HepG2 (cell line): ENCODE data around the gene WNK1. TPM values are rescaled to one million over a fixed set of nuclear protein-coding genes. Genes with fewer than 3 reads are reported as not detected.

Experiments used
- HMG20A ChIP-seq: IDR thresholded peaks from 2 replicates; pipeline ENCODE4 v1.6.1; 2016; ENCODE audit warnings: borderline replicate concordance
- MATR3 ChIP-seq: sonication (generic); formaldehyde crosslinking; IDR thresholded peaks from 2 replicates; pipeline ENCODE4 v1.4.0; 2020; ENCODE audit warnings: missing genetic modification reagents
- SSRP1 ChIP-seq: IDR thresholded peaks from 2 replicates; pipeline ENCODE4 v1.6.1; 2016; ENCODE audit warnings: control low read depth
- TSC22D2 ChIP-seq: sonication (generic); formaldehyde crosslinking; IDR thresholded peaks from 2 replicates; pipeline ENCODE4 v1.5.1; 2020; ENCODE audit warnings: missing genetic modification reagents, mild to moderate bottlenecking, borderline replicate concordance
- U2AF2 ChIP-seq: fragments of 200-400 bp; formaldehyde crosslinking; IDR thresholded peaks from 2 replicates; pipeline ENCODE4 v1.6.1; 2017; ENCODE audit warnings: low read depth, mild to moderate bottlenecking, low read length
- YEATS4 ChIP-seq: sonication (generic); formaldehyde crosslinking; IDR thresholded peaks from 2 replicates; pipeline ENCODE4 v1.4.0; 2020; ENCODE audit warnings: missing genetic modification reagents, borderline replicate concordance
- ZBTB1 ChIP-seq: sonication (generic); formaldehyde crosslinking; IDR thresholded peaks from 2 replicates; pipeline ENCODE4 v1.4.0; 2020; ENCODE audit warnings: missing genetic modification reagents, borderline replicate concordance
- ZFAT ChIP-seq: sonication (generic); formaldehyde crosslinking; conservative IDR thresholded peaks from 2 replicates; pipeline ENCODE4 v1.8.1; 2023; ENCODE audit warnings: missing genetic modification reagents, inconsistent platforms
- ZMYM2 ChIP-seq: sonication (generic); formaldehyde crosslinking; IDR thresholded peaks from 2 replicates; pipeline ENCODE4 v1.8.0; 2022; ENCODE audit warnings: mild to moderate bottlenecking, missing genetic modification reagents
- ZNF234 ChIP-seq: sonication (generic); formaldehyde crosslinking; conservative IDR thresholded peaks from 2 replicates; pipeline ENCODE4 v1.5.1; 2020; ENCODE audit warnings: mild to moderate bottlenecking, missing genetic modification reagents
- ZNF441 ChIP-seq: sonication (generic); formaldehyde crosslinking; IDR thresholded peaks from 2 replicates; pipeline ENCODE4 v1.7.0; 2021; ENCODE audit warnings: missing genetic modification reagents, borderline replicate concordance
- ZNF598 ChIP-seq: sonication (generic); formaldehyde crosslinking; IDR thresholded peaks from 2 replicates; pipeline ENCODE4 v1.5.1; 2020; ENCODE audit warnings: mild to moderate bottlenecking, missing genetic modification reagents, borderline replicate concordance
- ZNF605 ChIP-seq: sonication (generic); formaldehyde crosslinking; IDR thresholded peaks from 2 replicates; pipeline ENCODE4 v1.8.0; 2022; ENCODE audit warnings: mild to moderate bottlenecking, missing genetic modification reagents
- ZNF660 ChIP-seq: sonication (generic); formaldehyde crosslinking; IDR thresholded peaks from 2 replicates; pipeline ENCODE4 v1.5.1; 2020; ENCODE audit warnings: mild to moderate bottlenecking, low read depth, missing genetic modification reagents, borderline replicate concordance
- ZNF746 ChIP-seq: sonication (generic); formaldehyde crosslinking; IDR thresholded peaks from 2 replicates; pipeline ENCODE4 v1.8.0; 2022; ENCODE audit warnings: mild to moderate bottlenecking, missing genetic modification reagents
- ZSCAN29 ChIP-seq: sonication (generic); formaldehyde crosslinking; conservative IDR thresholded peaks from 2 replicates; pipeline ENCODE4 v1.4.0; 2020; ENCODE audit warnings: mild to moderate bottlenecking, missing genetic modification reagents
- polyA plus RNA-seq, 8 experiments: library from polyadenylated mRNA; depleted of rRNA in 3 of 8; stranded (reverse) in 7 of 8; unstranded in 1 of 8; fragments of >200 nt; fragmentation: Illumina TruSeq in 4 of 8; extraction: Trizol in 4 of 8; gene quantifications; 2 replicates each; pipeline versions ENCODE4 v1.2.1 to v1.2.3, GENCODE V29; 2011 to 2016; ENCODE audit warnings: low read depth in 4 of 8, missing spikeins in 1 of 8, mixed read lengths in 1 of 8; ENCODE audit not compliant: insufficient read depth in 1 of 8
- total RNA-seq, 5 experiments: library from RNA; depleted of rRNA; stranded (reverse); fragments of >200 nt; fragmentation: Illumina TruSeq; extraction: Trizol; gene quantifications; 2 replicates each; pipeline ENCODE4 v1.2.3, GENCODE V29; 2016; ENCODE audit warnings: low read depth in 1 of 5
- TF ChIP-seq, protein P1 (sequence below): sonication (generic); formaldehyde crosslinking; IDR thresholded peaks from 2 replicates; pipeline ENCODE4 v1.8.0; 2022; ENCODE audit warnings: missing genetic modification reagents, mild to moderate bottlenecking, moderate library complexity, borderline replicate concordance
- TF ChIP-seq, protein P2 (sequence below): sonication (generic); formaldehyde crosslinking; IDR thresholded peaks from 2 replicates; pipeline ENCODE4 v1.4.0; 2020; ENCODE audit warnings: missing genetic modification reagents
- TF ChIP-seq, protein P3 (sequence below): sonication (generic); formaldehyde crosslinking; IDR thresholded peaks from 2 replicates; pipeline ENCODE4 v1.4.0; 2020; ENCODE audit warnings: missing genetic modification reagents
- TF ChIP-seq, protein P4 (sequence below): fragments of 450-650 bp; IDR thresholded peaks from 2 replicates; pipeline ENCODE4 v1.6.1; 2017; ENCODE audit warnings: mild to moderate bottlenecking
- TF ChIP-seq, protein P5 (sequence below): sonication (generic); formaldehyde crosslinking; IDR thresholded peaks from 2 replicates; pipeline ENCODE4 v1.5.0; 2020; ENCODE audit warnings: missing genetic modification reagents

WNK1 gene
- total and polyA plus RNA-seq, 2 of the 13 experiments (the other 11 are each of a cell fraction or from before 2014, with no cell fraction given): 31.1 to 54.8 TPM

GRCh38 chr12:949453-950191 lies 197.2 kb downstream of the WNK1 start, which contains the start of gene RAD52 (continued):
- TF ChIP-seq ZNF746 (CRISPR knock-in tag) (0 out of 2 replicates have a peak, but pooled peaks have one; percentile 32), MATR3 (CRISPR knock-in tag) (no peak), ZNF598 (CRISPR knock-in tag) (peak; percentile 86; the same call in 1 of the 2 replicates), SSRP1 (CRISPR knock-in tag) (no peak; the same call in 1 of the 2 replicates), HMG20A (CRISPR knock-in tag) (peak; percentile 31; the same call in 1 of the 2 replicates), ZBTB1 (CRISPR knock-in tag) (no peak), ZNF605 (CRISPR knock-in tag) (peak; percentile 95), TSC22D2 (CRISPR knock-in tag) (no peak; the same call in 1 of the 2 replicates), ZNF441 (CRISPR knock-in tag) (peak; percentile 40; the same call in 1 of the 2 replicates), ZFAT (CRISPR knock-in tag) (no peak), U2AF2 (no peak), YEATS4 (CRISPR knock-in tag) (peak; percentile 36; the same call in 1 of the 2 replicates), ZSCAN29 (CRISPR knock-in tag) (peak; percentile 69; the same call in 1 of the 2 replicates), ZNF660 (CRISPR knock-in tag) (no peak), ZNF234 (no peak), ZMYM2 (CRISPR knock-in tag) (peak; percentile 33)
- TF ChIP-seq, protein P1, sequence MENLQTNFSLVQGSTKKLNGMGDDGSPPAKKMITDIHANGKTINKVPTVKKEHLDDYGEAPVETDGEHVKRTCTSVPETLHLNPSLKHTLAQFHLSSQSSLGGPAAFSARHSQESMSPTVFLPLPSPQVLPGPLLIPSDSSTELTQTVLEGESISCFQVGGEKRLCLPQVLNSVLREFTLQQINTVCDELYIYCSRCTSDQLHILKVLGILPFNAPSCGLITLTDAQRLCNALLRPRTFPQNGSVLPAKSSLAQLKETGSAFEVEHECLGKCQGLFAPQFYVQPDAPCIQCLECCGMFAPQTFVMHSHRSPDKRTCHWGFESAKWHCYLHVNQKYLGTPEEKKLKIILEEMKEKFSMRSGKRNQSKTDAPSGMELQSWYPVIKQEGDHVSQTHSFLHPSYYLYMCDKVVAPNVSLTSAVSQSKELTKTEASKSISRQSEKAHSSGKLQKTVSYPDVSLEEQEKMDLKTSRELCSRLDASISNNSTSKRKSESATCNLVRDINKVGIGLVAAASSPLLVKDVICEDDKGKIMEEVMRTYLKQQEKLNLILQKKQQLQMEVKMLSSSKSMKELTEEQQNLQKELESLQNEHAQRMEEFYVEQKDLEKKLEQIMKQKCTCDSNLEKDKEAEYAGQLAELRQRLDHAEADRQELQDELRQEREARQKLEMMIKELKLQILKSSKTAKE (CRISPR knock-in tag): no peak
- TF ChIP-seq, protein P2, sequence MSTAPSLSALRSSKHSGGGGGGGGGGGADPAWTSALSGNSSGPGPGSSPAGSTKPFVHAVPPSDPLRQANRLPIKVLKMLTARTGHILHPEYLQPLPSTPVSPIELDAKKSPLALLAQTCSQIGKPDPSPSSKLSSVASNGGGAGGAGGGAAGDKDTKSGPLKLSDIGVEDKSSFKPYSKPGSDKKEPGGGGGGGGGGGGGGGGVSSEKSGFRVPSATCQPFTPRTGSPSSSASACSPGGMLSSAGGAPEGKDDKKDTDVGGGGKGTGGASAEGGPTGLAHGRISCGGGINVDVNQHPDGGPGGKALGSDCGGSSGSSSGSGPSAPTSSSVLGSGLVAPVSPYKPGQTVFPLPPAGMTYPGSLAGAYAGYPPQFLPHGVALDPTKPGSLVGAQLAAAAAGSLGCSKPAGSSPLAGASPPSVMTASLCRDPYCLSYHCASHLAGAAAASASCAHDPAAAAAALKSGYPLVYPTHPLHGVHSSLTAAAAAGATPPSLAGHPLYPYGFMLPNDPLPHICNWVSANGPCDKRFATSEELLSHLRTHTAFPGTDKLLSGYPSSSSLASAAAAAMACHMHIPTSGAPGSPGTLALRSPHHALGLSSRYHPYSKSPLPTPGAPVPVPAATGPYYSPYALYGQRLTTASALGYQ (CRISPR knock-in tag): no peak
- TF ChIP-seq, protein P3, sequence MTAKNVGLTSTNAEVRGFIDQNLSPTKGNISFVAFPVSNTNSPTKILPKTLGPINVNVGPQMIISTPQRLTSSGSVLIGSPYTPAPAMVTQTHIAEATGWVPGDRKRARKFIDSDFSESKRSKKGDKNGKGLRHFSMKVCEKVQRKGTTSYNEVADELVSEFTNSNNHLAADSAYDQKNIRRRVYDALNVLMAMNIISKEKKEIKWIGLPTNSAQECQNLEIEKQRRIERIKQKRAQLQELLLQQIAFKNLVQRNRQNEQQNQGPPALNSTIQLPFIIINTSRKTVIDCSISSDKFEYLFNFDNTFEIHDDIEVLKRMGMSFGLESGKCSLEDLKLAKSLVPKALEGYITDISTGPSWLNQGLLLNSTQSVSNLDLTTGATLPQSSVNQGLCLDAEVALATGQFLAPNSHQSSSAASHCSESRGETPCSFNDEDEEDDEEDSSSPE (CRISPR knock-in tag): peak; percentile 96
- TF ChIP-seq, protein P4, sequence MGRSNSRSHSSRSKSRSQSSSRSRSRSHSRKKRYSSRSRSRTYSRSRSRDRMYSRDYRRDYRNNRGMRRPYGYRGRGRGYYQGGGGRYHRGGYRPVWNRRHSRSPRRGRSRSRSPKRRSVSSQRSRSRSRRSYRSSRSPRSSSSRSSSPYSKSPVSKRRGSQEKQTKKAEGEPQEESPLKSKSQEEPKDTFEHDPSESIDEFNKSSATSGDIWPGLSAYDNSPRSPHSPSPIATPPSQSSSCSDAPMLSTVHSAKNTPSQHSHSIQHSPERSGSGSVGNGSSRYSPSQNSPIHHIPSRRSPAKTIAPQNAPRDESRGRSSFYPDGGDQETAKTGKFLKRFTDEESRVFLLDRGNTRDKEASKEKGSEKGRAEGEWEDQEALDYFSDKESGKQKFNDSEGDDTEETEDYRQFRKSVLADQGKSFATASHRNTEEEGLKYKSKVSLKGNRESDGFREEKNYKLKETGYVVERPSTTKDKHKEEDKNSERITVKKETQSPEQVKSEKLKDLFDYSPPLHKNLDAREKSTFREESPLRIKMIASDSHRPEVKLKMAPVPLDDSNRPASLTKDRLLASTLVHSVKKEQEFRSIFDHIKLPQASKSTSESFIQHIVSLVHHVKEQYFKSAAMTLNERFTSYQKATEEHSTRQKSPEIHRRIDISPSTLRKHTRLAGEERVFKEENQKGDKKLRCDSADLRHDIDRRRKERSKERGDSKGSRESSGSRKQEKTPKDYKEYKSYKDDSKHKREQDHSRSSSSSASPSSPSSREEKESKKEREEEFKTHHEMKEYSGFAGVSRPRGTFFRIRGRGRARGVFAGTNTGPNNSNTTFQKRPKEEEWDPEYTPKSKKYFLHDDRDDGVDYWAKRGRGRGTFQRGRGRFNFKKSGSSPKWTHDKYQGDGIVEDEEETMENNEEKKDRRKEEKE: no peak
- TF ChIP-seq, protein P5, sequence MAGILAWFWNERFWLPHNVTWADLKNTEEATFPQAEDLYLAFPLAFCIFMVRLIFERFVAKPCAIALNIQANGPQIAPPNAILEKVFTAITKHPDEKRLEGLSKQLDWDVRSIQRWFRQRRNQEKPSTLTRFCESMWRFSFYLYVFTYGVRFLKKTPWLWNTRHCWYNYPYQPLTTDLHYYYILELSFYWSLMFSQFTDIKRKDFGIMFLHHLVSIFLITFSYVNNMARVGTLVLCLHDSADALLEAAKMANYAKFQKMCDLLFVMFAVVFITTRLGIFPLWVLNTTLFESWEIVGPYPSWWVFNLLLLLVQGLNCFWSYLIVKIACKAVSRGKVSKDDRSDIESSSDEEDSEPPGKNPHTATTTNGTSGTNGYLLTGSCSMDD (CRISPR knock-in tag): no peak
